Body of pancreas (tissue), 4 donors: ENCODE measurements around the gene DCXR. TPM values are rescaled to one million over a fixed set of nuclear protein-coding genes. Genes with fewer than 3 reads are reported as not detected.

ENCODE experiments used
- ATAC-seq: fragments of 150-250 bp; one replicate; pipeline ENCODE4 v1.9.1; 2016
- DNase-seq, 4 donors: peaks; one replicate each; pipeline ENCODE4 v3.0.0-alpha.2; 2019
- H3K27ac ChIP-seq, 4 donors: fragments of 200-600 bp; sonication (generic); 1 replicate in 3 of 4; 2 replicates in 1 of 4; pipeline versions ENCODE4 v1.5.1 to v1.6.1; 2016 to 2019; ENCODE audit warnings: mild to moderate bottlenecking in 1 of 4, mixed read lengths in 1 of 4, moderate library complexity in 1 of 4
- H3K27me3 ChIP-seq, 2 donors: fragments of 200-600 bp; sonication (generic); one replicate each; pipeline ENCODE4 v1.6.0; 2016; ENCODE audit warnings: mild to moderate bottlenecking in 1 of 2
- H3K36me3 ChIP-seq, 2 donors: fragments of 200-600 bp; sonication (generic); replicated peaks in 1 of 2; 2 replicates each; pipeline ENCODE4 v1.5.1; 2016; ENCODE audit warnings: low read depth in 2 of 2; ENCODE audit not compliant: insufficient read depth in 1 of 2
- H3K4me1 ChIP-seq: fragments of 200-600 bp; sonication (generic); one replicate; pipeline ENCODE4 v1.6.0; 2016
- H3K4me3 ChIP-seq, 2 donors: fragments of 200-600 bp; sonication (generic); 1 replicate in 1 of 2; 2 replicates in 1 of 2; pipeline ENCODE4 v1.5.1; 2016 to 2019
- H3K9me3 ChIP-seq, 3 donors: fragments of 200-600 bp; sonication (generic); 1 replicate in 2 of 3; 2 replicates in 1 of 3; pipeline ENCODE4 v1.5.1; 2016
- POLR2A ChIP-seq, 3 donors: fragments of 450-650 bp; IDR thresholded peaks; one replicate each; pipeline ENCODE4 v1.6.1; 2016; ENCODE audit warnings: antibody characterized with exemption in 3 of 3, mild to moderate bottlenecking in 2 of 3
- WGBS, 2 donors: methylation state at CpG; one replicate each; pipeline ENCODE4 v1.1.5; 2017; 5-methylcytosine and 5-hydroxymethylcytosine counted together
- intact Hi-C: fragments of 100-400 bp; cut with DNase I; formaldehyde crosslinking; loops from one replicate; pipeline ENCODE4 v1.15.1; 2023
- total RNA-seq, 2 donors: library from RNA; depleted of rRNA; stranded (reverse); fragments of >200 nt; gene quantifications; one replicate each; pipeline ENCODE4 v1.1.0, GENCODE V29; 2016
- TF ChIP-seq, protein P1 (sequence below), 7 experiments: fragments of 450-650 bp in 4 of 7; fragments of 200-600 bp in 3 of 7; sonication (generic) in 3 of 7; IDR thresholded peaks; one replicate each; pipeline ENCODE4 v1.5.1; 2016 to 2019; ENCODE audit warnings: antibody characterized with exemption in 7 of 7

Gene DCXR
- total RNA-seq, 2 donors from 2014 or later, result 82.2 to 205 TPM

DNA sequence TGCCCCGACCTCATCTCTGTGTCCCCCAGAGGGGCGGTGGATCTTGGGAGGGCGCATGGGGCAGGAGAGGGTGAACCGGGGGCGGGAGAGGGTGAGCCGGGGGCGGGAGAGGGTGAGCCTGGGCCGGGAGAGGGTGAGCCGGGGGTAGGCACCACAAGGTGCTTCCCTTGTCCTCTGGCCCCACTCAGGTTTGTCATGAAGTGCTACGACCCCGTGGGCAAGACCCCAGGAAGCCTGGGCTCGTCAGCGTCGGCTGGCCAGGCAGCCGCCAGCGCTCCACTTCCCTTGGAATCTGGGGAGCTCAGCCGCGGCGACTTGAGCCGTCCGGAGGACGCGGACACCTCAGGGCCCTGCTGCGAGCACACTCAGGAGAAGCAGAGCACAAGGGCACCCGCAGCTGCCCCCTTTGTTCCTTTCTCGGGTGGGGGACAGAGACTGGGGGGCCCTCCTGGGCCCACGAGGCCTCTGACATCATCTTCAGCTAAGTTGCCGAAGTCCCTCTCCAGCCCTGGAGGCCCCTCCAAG is 41.2 kb downstream of the DCXR start:
- no peak for ATAC-seq
- WGBS, 2 donors, result 85 to 93% methylated on average over 8 to 25 of the region's 28 CpGs
- no peak overlapping the region for H3K4me3 ChIP-seq
- no peaks in the 10 kb centered on the region for H3K27me3 ChIP-seq
- intact Hi-C loops, result no loop called here
- no peaks in the 10 kb centered on the region for H3K9me3 ChIP-seq
- H3K36me3 ChIP-seq, result no peaks in the 10 kb centered on the region
- peaks cover 15% of the 10 kb centered on the region for H3K4me1 ChIP-seq
- no peak for DNase-seq
- TF ChIP-seq, protein P1, sequence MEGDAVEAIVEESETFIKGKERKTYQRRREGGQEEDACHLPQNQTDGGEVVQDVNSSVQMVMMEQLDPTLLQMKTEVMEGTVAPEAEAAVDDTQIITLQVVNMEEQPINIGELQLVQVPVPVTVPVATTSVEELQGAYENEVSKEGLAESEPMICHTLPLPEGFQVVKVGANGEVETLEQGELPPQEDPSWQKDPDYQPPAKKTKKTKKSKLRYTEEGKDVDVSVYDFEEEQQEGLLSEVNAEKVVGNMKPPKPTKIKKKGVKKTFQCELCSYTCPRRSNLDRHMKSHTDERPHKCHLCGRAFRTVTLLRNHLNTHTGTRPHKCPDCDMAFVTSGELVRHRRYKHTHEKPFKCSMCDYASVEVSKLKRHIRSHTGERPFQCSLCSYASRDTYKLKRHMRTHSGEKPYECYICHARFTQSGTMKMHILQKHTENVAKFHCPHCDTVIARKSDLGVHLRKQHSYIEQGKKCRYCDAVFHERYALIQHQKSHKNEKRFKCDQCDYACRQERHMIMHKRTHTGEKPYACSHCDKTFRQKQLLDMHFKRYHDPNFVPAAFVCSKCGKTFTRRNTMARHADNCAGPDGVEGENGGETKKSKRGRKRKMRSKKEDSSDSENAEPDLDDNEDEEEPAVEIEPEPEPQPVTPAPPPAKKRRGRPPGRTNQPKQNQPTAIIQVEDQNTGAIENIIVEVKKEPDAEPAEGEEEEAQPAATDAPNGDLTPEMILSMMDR (IDR thresholded peaks at IDR 0.05), result no peak
- no peak for TF ChIP-seq POLR2A (IDR thresholded peaks at IDR 0.05)
- no peak overlapping the region for H3K27ac ChIP-seq

DNA sequence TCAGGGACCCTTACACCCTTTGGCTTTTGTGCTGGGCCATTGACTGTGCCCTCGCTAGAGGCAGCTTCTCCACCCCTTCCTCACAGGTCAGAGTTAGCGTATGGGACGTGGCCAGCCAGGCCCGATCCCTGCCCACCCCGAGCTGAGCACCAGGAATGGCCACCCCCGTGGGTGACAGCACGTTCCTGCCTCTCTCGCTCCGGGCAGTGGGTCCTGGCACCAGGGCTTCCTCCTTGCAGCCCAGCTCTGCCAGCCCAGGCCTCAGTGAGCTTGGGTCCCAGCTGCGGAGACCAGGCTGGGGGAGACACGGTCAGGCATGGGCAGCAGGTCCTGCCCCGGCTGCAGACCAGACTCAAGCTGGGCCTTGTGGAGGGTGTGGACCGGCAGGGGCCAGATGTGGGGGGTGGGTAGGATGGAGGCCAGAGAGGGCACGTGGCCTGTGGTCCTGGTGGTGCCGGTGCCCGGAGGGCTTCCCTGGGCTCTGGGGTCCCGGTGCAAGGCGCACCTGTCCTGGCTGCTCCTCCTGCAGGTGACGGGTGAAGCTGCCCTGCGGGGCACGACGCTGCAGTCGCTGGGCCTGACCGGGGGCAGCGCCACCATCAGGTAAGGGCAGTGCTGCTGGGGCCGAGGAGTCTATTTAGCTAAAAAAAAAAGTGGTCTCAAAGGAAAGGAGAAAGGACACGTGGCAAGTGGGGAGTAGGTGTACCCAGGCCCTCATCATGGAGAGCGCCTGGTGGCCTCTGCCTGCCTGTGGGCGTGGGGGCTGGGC is 41.9 kb downstream of the DCXR start:
- ATAC-seq, result no peak
- intact Hi-C loops, result no loop called here
- Histone ChIP-seq H3K9me3 (no peaks in the 10 kb centered on the region), H3K27ac (no peak overlapping the region), H3K36me3 (no peaks in the 10 kb centered on the region), H3K4me3 (no peak overlapping the region), H3K27me3 (no peaks in the 10 kb centered on the region), H3K4me1 (peaks cover 22% of the 10 kb centered on the region)
- no peak for DNase-seq
- 87 to 92% methylated on average over 14 to 26 of the region's 29 CpGs for WGBS, 2 donors
- TF ChIP-seq, protein P1 (IDR thresholded peaks at IDR 0.05), result no peak
- no peak for TF ChIP-seq POLR2A (IDR thresholded peaks at IDR 0.05)

DNA sequence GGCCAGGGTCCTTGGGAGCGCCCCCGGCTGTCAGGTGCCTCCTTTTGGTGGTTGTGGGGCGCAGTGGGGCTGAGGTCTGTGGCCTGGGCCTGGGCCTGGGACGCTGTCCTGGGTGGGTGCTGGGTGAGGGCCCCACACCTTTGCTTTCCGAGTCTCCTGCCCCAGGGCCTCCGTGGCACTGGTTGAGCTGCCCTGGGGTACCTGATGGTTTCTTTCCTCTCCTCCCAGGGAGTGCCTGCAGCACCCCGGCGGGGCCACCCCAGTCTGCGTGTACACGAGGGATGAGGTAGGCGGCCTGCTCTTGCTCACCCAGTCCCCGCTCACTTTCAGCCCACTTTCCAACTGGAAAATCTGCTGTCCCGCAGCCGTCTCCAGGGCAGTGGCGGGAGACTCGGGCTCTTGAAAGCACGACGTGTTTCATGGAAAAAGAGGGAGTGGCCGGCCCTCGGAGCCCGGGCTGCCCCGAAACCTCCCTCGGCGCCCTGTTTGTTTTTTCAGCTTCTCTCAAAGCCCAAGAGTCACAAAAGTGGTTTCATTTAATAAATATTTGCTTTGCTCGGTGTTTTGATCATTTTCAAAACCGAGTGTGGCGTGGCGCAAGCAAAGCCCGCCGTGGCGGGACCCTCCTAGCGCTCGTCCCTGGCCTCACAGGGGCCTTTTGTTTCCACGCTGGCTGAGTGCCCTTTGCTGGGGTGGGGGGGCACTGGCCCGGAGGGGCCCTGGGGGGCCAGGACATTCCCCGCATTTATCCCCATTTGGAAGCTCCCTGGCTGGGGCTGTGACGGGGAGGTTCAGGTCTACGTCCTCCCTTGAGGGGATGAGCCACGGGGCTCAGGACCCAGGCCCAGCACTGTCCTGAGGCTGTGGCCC is 42.7 kb downstream of the DCXR start:
- H3K36me3 ChIP-seq, result no peaks in the 10 kb centered on the region
- H3K9me3 ChIP-seq, result no peaks in the 10 kb centered on the region
- no peak overlapping the region for H3K4me3 ChIP-seq
- no peak for ATAC-seq
- H3K27ac ChIP-seq, result no peak overlapping the region
- H3K27me3 ChIP-seq, result no peaks in the 10 kb centered on the region
- DNase-seq, result no peak
- intact Hi-C loops, result no loop called here
- WGBS, 2 donors, result 87 to 89% methylated on average over 28 to 39 of the region's 39 CpGs
- no peak for TF ChIP-seq POLR2A (IDR thresholded peaks at IDR 0.05)
- TF ChIP-seq, protein P1 (IDR thresholded peaks at IDR 0.05), result no peak
- H3K4me1 ChIP-seq, result peaks cover 24% of the 10 kb centered on the region

DNA sequence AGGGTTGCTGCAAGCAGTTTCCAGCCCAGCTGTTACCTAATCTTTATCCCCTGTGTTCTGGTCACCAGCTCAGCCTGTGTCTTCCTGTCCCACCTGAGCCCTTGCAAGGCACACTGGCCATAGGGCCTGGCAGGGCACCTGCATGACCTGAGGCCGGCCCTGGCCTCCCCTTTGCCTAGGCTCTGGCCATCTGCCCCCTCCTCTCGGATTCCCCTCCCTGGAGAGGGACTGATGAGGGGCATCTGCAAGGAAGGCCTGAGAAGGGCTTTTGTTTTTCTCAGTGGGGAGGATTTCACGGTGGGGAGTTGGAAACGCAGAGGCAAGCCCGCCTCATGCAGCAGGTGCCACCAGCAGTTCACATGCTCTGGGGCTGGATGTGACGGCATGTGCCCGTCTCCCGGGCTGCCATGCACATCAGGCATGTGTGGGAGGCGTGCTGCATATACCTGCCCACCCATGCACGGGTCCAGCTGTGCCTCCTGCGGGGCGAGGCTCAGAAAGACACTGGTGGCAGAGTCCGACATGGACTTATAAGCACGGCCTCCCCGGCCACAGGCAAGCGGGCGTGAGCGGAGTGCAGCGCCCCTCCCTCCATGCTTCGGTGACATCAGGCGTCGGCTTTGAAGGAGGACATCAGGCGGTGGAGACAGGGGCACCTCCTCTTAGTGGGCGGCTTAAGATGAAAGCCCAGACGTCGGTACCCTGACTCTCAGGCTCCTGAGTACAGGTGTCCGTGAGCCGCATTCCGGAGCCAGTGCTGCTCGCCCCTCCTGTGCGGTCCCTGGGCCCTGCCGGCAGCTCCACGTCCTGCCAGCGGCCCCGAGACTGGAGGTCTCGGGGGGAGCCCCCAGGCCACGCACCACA is 43.5 kb downstream of the DCXR start:
- TF ChIP-seq, protein P1 (IDR thresholded peaks at IDR 0.05), result no peak
- TF ChIP-seq POLR2A (IDR thresholded peaks at IDR 0.05), result no peak
- H3K27me3 ChIP-seq, result no peaks in the 10 kb centered on the region
- intact Hi-C loops, result no loop called here

More for the DNA sequence above, 43.5 kb downstream of the DCXR start:
- Histone ChIP-seq H3K27ac (no peak overlapping the region), H3K9me3 (no peaks in the 10 kb centered on the region), H3K4me1 (peaks cover 24% of the 10 kb centered on the region), H3K4me3 (no peak overlapping the region), H3K36me3 (no peaks in the 10 kb centered on the region)
- DNase-seq, result no peak
- WGBS, 2 donors, result 91 to 92% methylated on average over 31 to 34 of the region's 37 CpGs
- no peak for ATAC-seq
